Heart left ventricle (tissue), 16 donors: ENCODE data around the gene PPAN. TPM values are rescaled to one million over a fixed set of nuclear protein-coding genes. Genes with fewer than 3 reads are reported as not detected.

ENCODE experiments used
- ATAC-seq, 4 donors: fragments of 200-7000 bp; cut with Tn5 transposase; one replicate each; pipeline ENCODE4 v1.9.1; 2020 to 2022; ENCODE audit warnings: moderate library complexity in 4 of 4, mild to moderate bottlenecking in 3 of 4, moderate number of reproducible peaks in 1 of 4
- DNase-seq, 5 donors: peaks; one replicate each; pipeline ENCODE4 v3.0.0-alpha.2; 2020
- H3K27ac ChIP-seq, 12 donors: fragments of 200-600 bp; sonication (generic) in 4 of 12; one replicate each; pipeline versions ENCODE4 v1.5.0 to v1.8.0; 2016 to 2022; ENCODE audit warnings: mild to moderate bottlenecking in 2 of 12
- H3K27me3 ChIP-seq, 9 donors: fragments of 200-600 bp; sonication (generic) in 2 of 9; one replicate each; pipeline versions ENCODE4 v1.5.1 to v1.8.0; 2016 to 2022; ENCODE audit warnings: mild to moderate bottlenecking in 3 of 9
- H3K36me3 ChIP-seq, 9 donors: fragments of 200-600 bp; sonication (generic) in 2 of 9; one replicate each; pipeline versions ENCODE4 v1.5.0 to v1.8.0; 2018 to 2022; ENCODE audit warnings: mild to moderate bottlenecking in 2 of 9
- H3K4me1 ChIP-seq, 12 donors: fragments of 200-600 bp; sonication (generic) in 4 of 12; one replicate each; pipeline versions ENCODE4 v1.5.0 to v1.8.0; 2016 to 2022; ENCODE audit warnings: mild to moderate bottlenecking in 3 of 12
- H3K4me3 ChIP-seq, 12 donors: fragments of 200-600 bp; sonication (generic) in 4 of 12; one replicate each; pipeline versions ENCODE4 v1.5.0 to v1.8.0; 2017 to 2022; ENCODE audit warnings: mild to moderate bottlenecking in 9 of 12, moderate library complexity in 4 of 12
- H3K9me3 ChIP-seq, 12 donors: fragments of 200-600 bp; sonication (generic) in 4 of 12; one replicate each; pipeline versions ENCODE4 v1.5.0 to v1.8.0; 2016 to 2022; ENCODE audit warnings: mild to moderate bottlenecking in 1 of 12
- POLR2A ChIP-seq, 2 donors: fragments of 450-650 bp; IDR thresholded peaks; one replicate each; pipeline ENCODE4 v1.6.1; 2017; ENCODE audit warnings: antibody characterized with exemption in 2 of 2, mild to moderate bottlenecking in 2 of 2, moderate library complexity in 2 of 2
- WGBS, 4 donors: extraction: QIAGEN DNeasy Blood & Tissue Kit in 2 of 4; methylation state at CpG; one replicate each; pipeline versions ENCODE4 v1.1.5 to v1.1.7; 2013 to 2018; 5-methylcytosine and 5-hydroxymethylcytosine counted together
- intact Hi-C, 10 donors: fragments of 100-400 bp; cut with DNase I; formaldehyde crosslinking; loops; one replicate each; pipeline versions ENCODE4 v1.11.1 to v1.14.2; 2022
- polyA plus RNA-seq, 2 donors: library from polyadenylated mRNA; stranded (reverse); fragments of 200-250 nt; gene quantifications; one replicate each; pipeline ENCODE4 v1.2.3, GENCODE V29; 2013
- total RNA-seq, 9 donors: library from RNA; depleted of rRNA in 2 of 9; stranded (reverse); fragments of >200 nt in 2 of 9; fragmentation: NEBNext Ultra II Directional in 3 of 9; extraction: Animal tissue kit (Norgen Biotek cat#: 25700) in 3 of 9; gene quantifications; one replicate each; pipeline versions ENCODE4 v1.1.0 to v1.2.4, GENCODE V29; 2016 to 2023
- TF ChIP-seq, protein P1 (sequence below), 12 donors: fragments of 200-600 bp; sonication (generic) in 4 of 12; IDR thresholded peaks; one replicate each; pipeline versions ENCODE4 v1.5.0 to v1.8.0; 2018 to 2022; ENCODE audit warnings: antibody characterized with exemption in 12 of 12, mild to moderate bottlenecking in 5 of 12
- donor health status: ischemic (EF 13 %, LVEDD 7.1; RV severe dilation, severe dysfunction).
- donor health status: healthy with polysubstance abuse.
- donor health status: DM: no; HTN: yes; CAD: no.
- donor health status: DM: no; HTN: no; CAD: no.
- donor health status: ischemic (EF 25% LVEDD 6.9; RV normal size, moderate dysfunction).
- donor health status: ischemic (EF 25% LVEDD 5.7; RV mildly dilated, moderate dysfunction).
- donor health status: healthy.
- donor health status: DM: yes; HTN: yes; CAD: no.
- donor health status: ischemic (EF 35%, LVEDD 5.7; RV mildly dilated, moderate dysfunction).
- donor health status: nonischemic (EF 11% LVEDD 7.7; RV severe dilation, severe dysfunction).
- donor health status: DM: yes; HTN: yes; CAD: no.
- donor health status: PGD.
- donor health status: ischemic (EF 29% LVEDD 5.4; RV normal size, mild dysfunction).
- donor health status: nonischemic (EF 23%, LVEDD 6.1; RV moderate dilation, normal function).

PPAN gene
- total and polyA plus RNA-seq, 11 donors: 16.3 to 41.4 (median 22.5) TPM

DNA sequence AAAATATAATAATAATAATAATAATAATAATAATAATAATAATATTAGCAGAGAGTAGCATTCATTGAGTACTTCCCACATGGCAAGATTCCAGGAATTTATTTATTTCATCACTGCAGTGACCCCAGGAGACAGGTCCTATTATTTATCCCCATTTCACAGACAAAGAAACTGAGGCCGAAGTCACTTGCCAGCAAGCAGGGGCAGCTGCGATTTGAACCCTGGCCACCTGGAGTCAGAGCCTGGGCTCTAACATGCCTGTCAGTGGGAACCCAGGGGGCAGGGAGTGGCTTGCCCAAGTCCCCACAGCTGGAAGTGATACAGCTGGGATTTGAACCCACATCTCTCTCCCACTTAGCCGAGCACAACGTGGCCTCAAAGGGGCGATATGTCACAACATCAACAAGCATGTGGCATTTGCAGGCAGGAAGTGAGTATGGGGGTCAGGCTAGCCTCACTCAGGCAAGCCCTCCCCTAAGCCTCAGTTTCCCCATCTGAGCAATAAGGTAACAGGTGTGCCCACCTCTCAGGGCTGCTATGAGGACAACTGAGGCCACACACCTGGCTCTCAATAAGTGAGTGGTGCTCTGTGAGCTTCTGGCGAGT, 17.1 kb upstream of the PPAN start:
- DNase-seq: no peak
- no peak overlapping the region for H3K4me3 ChIP-seq
- H3K36me3 ChIP-seq: peaks cover 0 to 48% (median 19%) of the 10 kb centered on the region in 9 donors
- peaks cover 0 to 10% (median 0%) of the 10 kb centered on the region in 12 donors for H3K9me3 ChIP-seq
- no peaks in the 10 kb centered on the region for H3K27me3 ChIP-seq
- H3K27ac ChIP-seq: no peak overlapping the region
- TF ChIP-seq POLR2A (IDR thresholded peaks at IDR 0.05): no peak
- TF ChIP-seq, protein P1, sequence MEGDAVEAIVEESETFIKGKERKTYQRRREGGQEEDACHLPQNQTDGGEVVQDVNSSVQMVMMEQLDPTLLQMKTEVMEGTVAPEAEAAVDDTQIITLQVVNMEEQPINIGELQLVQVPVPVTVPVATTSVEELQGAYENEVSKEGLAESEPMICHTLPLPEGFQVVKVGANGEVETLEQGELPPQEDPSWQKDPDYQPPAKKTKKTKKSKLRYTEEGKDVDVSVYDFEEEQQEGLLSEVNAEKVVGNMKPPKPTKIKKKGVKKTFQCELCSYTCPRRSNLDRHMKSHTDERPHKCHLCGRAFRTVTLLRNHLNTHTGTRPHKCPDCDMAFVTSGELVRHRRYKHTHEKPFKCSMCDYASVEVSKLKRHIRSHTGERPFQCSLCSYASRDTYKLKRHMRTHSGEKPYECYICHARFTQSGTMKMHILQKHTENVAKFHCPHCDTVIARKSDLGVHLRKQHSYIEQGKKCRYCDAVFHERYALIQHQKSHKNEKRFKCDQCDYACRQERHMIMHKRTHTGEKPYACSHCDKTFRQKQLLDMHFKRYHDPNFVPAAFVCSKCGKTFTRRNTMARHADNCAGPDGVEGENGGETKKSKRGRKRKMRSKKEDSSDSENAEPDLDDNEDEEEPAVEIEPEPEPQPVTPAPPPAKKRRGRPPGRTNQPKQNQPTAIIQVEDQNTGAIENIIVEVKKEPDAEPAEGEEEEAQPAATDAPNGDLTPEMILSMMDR (IDR thresholded peaks at IDR 0.05): no peak
- no peak for ATAC-seq
- intact Hi-C loops: no loop called here
- peaks cover 0 to 16% (median 3%) of the 10 kb centered on the region in 12 donors for H3K4me1 ChIP-seq
- 78 to 91% (median 89%) methylated on average over 6 of the region's 6 CpGs for WGBS, 4 donors

- WGBS, 4 donors: 80 to 91% (median 87%) methylated on average over 15 of the region's 15 CpGs
- no peak for TF ChIP-seq POLR2A (IDR thresholded peaks at IDR 0.05)
- TF ChIP-seq, protein P1 (IDR thresholded peaks at IDR 0.05): no peak
These were observed 16.3 kb upstream of the PPAN start for GRCh38 chr19:10089801-10090375.

DNA sequence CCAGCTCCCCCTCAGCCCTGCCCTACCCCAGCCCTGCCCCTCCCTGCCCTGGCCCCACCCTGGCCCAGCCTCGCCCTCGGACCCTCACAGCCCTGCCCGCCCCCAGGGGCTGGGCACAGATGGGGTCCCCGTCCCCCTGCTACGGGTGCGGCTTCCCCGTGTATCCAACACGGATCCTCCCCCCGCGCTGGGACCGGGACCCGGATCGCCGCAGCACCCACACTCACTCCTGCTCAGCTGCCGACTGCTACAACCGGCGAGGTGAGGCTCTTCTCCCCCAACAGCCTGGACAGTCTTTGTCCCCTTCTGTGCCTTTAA, 14.8 kb upstream of the PPAN start:
- peaks cover 0 to 48% (median 19%) of the 10 kb centered on the region in 9 donors for H3K36me3 ChIP-seq
- no peak for ATAC-seq
- intact Hi-C loops: no loop called here
- H3K4me1 ChIP-seq: peaks cover 0 to 19% (median 8%) of the 10 kb centered on the region in 12 donors
- no peak overlapping the region for H3K4me3 ChIP-seq
- H3K9me3 ChIP-seq: peaks cover 0 to 10% (median 0%) of the 10 kb centered on the region in 12 donors
- H3K27me3 ChIP-seq: no peaks in the 10 kb centered on the region
- H3K27ac ChIP-seq: no peak overlapping the region
- peak in 1 of 5 donors; percentile 63 for DNase-seq
- WGBS, 4 donors: 93 to 96% (median 95%) methylated on average over 13 to 17 of the region's 17 CpGs
- no peak for TF ChIP-seq POLR2A (IDR thresholded peaks at IDR 0.05)
- TF ChIP-seq, protein P1 (IDR thresholded peaks at IDR 0.05): no peak

More at GRCh38 chr19:10089801-10090375, 16.3 kb upstream of the PPAN start:
- intact Hi-C loops: no loop called here
- Histone ChIP-seq H3K4me3 (no peak overlapping the region), H3K27ac (no peak overlapping the region), H3K4me1 (peaks cover 0 to 16% (median 3%) of the 10 kb centered on the region in 12 donors), H3K9me3 (peaks cover 0 to 10% (median 0%) of the 10 kb centered on the region in 12 donors), H3K36me3 (peaks cover 0 to 48% (median 19%) of the 10 kb centered on the region in 9 donors), H3K27me3 (no peaks in the 10 kb centered on the region)
- no peak for DNase-seq
- no peak for ATAC-seq

DNA sequence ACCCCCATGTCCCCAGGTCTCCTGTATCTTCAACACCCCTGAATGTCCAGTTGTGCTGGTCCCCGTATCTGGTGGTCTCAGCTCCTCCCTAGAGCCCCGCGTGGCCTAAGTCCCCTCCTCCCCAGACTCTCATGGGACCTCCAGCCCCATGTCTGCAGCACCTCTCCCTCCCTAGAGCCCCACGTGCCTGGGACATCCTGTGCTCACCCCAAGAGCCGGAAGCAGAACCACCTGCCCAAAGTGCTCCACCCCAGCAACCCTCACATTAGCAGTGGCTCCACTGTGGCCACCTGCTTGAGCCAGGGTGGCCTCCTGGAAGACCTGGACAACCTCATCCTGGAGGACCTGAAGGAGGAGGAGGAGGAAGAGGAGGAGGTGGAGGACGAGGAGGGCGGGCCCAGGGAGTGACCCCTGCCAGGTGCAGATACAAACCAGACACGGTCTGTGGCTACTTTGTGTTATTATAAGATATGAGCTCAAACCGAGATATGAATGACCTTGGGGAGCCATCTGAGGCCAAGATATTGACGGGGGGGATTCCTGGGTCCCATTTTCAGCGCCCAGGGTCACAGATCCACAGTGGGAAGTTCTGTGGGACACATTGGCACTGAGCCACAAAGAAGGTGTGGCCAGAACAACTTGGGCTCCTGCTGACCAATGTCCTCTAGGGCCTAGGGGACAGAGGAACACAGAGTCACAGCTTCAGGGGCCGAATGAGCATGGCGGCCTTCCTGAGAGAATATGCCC, 14.1 kb upstream of the PPAN start:
- no peak for TF ChIP-seq POLR2A (IDR thresholded peaks at IDR 0.05)
- TF ChIP-seq, protein P1 (IDR thresholded peaks at IDR 0.05): no peak
- Histone ChIP-seq H3K9me3 (peaks cover 0 to 10% (median 0%) of the 10 kb centered on the region in 12 donors), H3K36me3 (peaks cover 0 to 48% (median 19%) of the 10 kb centered on the region in 9 donors), H3K4me3 (no peak overlapping the region), H3K27me3 (no peaks in the 10 kb centered on the region), H3K4me1 (peaks cover 0 to 23% (median 10%) of the 10 kb centered on the region in 12 donors), H3K27ac (no peak overlapping the region)
- intact Hi-C loops: no loop called here
- no peak for DNase-seq
- 66 to 85% (median 69%) methylated on average over 13 of the region's 13 CpGs for WGBS, 4 donors
- ATAC-seq: no peak
